Fibroblast of lung (primary cell): Measurements from ENCODE around the gene GAS2L1. TPM values are rescaled to one million over a fixed set of nuclear protein-coding genes. Genes with fewer than 3 reads are reported as not detected.

Experiments
- DNase-seq, 2 donors: peaks; one replicate each; pipeline versions ENCODE4 v3.0.0 to v3.0.0-alpha.2; 2010; ENCODE audit warnings: low read depth in 2 of 2
- H2AFZ ChIP-seq: 2 replicates; pipeline ENCODE4 v1.5.1; 2012; ENCODE audit warnings: low read length, control low read depth, inconsistent platforms
- H3K27ac ChIP-seq: 2 replicates; pipeline ENCODE4 v1.5.1; 2011; ENCODE audit warnings: low read length, control low read depth; ENCODE audit not compliant: insufficient read depth
- H3K27me3 ChIP-seq: 2 replicates; pipeline ENCODE4 v1.5.1; 2011; ENCODE audit warnings: mild to moderate bottlenecking, low read length; ENCODE audit not compliant: control insufficient read depth, insufficient read depth
- H3K36me3 ChIP-seq: 2 replicates; pipeline ENCODE4 v1.5.1; 2011; ENCODE audit warnings: low read length; ENCODE audit not compliant: control insufficient read depth, insufficient read depth
- H3K4me1 ChIP-seq: 2 replicates; pipeline ENCODE4 v1.5.1; 2011; ENCODE audit warnings: low read length; ENCODE audit not compliant: control insufficient read depth, insufficient read depth; ENCODE audit errors: extremely low read depth
- H3K4me2 ChIP-seq: 2 replicates; pipeline ENCODE4 v1.5.1; 2011; ENCODE audit warnings: low read length, control low read depth; ENCODE audit not compliant: insufficient read depth; ENCODE audit errors: extremely low read depth
- H3K4me3 ChIP-seq, 4 experiments: fragments of 200-600 bp in 1 of 4; sonication (generic) in 1 of 4; replicated peaks in 1 of 4; 2 replicates each; pipeline ENCODE4 v1.5.1; 2011 to 2016; ENCODE audit warnings: low read length in 4 of 4, low read depth in 3 of 4, mild to moderate bottlenecking in 3 of 4, control low read depth in 2 of 4, inconsistent platforms in 1 of 4, mixed read lengths in 1 of 4; ENCODE audit not compliant: insufficient read depth in 1 of 4; ENCODE audit errors: control extremely low read depth in 1 of 4
- H3K79me2 ChIP-seq: 2 replicates; pipeline ENCODE4 v1.5.1; 2012; ENCODE audit warnings: mild to moderate bottlenecking, low read length, inconsistent platforms; ENCODE audit not compliant: control insufficient read depth, insufficient read depth
- H3K9ac ChIP-seq: 2 replicates; pipeline ENCODE4 v1.5.1; 2011; ENCODE audit warnings: mild to moderate bottlenecking, low read length, control low read depth; ENCODE audit not compliant: insufficient read depth
- H3K9me3 ChIP-seq: 2 replicates; pipeline ENCODE4 v1.5.1; 2012; ENCODE audit warnings: low read depth, low read length; ENCODE audit not compliant: control insufficient read depth, insufficient read depth
- H4K20me1 ChIP-seq: 2 replicates; pipeline ENCODE4 v1.5.1; 2011; ENCODE audit warnings: low read length; ENCODE audit not compliant: control insufficient read depth, insufficient read depth; ENCODE audit errors: extremely low read depth
- EZH2 ChIP-seq: IDR thresholded peaks from 2 replicates; pipeline ENCODE4 v1.5.1; 2012; ENCODE audit warnings: low read length, control low read depth, mild to moderate bottlenecking; ENCODE audit errors: missing control alignments
- polyA plus RNA-seq, 2 donors: library from polyadenylated mRNA; depleted of rRNA in 1 of 2; stranded (reverse) in 1 of 2; unstranded in 1 of 2; fragments of >200 nt; gene quantifications; 2 replicates each; pipeline ENCODE4 v1.2.1, GENCODE V29; 2011 to 2012; ENCODE audit warnings: missing spikeins in 1 of 2
- total RNA-seq: library from RNA; depleted of rRNA; stranded (reverse); fragments of >200 nt; gene quantifications from 2 replicates; pipeline ENCODE4 v1.2.1, GENCODE V29; 2014
- TF ChIP-seq, protein P1 (sequence below), 2 donors: IDR thresholded peaks in 1 of 2; conservative IDR thresholded peaks in 1 of 2; 1 replicate in 1 of 2; 2 replicates in 1 of 2; pipeline ENCODE4 v1.5.1; 2011 to 2012; ENCODE audit warnings: low read length in 2 of 2, control low read depth in 1 of 2, inconsistent platforms in 1 of 2, low read depth in 1 of 2, mild to moderate bottlenecking in 1 of 2

Gene GAS2L1
- total and polyA plus RNA-seq, 2 donors (not counting 1 experiment from before 2014, with no cell fraction given) = 5.4 to 8.9 TPM

GRCh38 chr22:29359469-29359868, 53.0 kb downstream of the GAS2L1 start:
- H3K36me3 ChIP-seq = peaks cover 10% of the 10 kb centered on the region
- H2AFZ ChIP-seq = no peak overlapping the region
- no peaks in the 10 kb centered on the region for H3K9me3 ChIP-seq
- no peaks in the 10 kb centered on the region for H4K20me1 ChIP-seq
- peak; percentile 54 to 70 for DNase-seq
- H3K27me3 ChIP-seq = no peaks in the 10 kb centered on the region
- no peak overlapping the region for H3K9ac ChIP-seq
- H3K4me3 ChIP-seq = no peak overlapping the region
- H3K79me2 ChIP-seq = no peaks in the 10 kb centered on the region
- no peak overlapping the region for H3K27ac ChIP-seq
- H3K4me2 ChIP-seq = no peak overlapping the region
- H3K4me1 ChIP-seq = no peaks in the 10 kb centered on the region
- TF ChIP-seq, protein P1, sequence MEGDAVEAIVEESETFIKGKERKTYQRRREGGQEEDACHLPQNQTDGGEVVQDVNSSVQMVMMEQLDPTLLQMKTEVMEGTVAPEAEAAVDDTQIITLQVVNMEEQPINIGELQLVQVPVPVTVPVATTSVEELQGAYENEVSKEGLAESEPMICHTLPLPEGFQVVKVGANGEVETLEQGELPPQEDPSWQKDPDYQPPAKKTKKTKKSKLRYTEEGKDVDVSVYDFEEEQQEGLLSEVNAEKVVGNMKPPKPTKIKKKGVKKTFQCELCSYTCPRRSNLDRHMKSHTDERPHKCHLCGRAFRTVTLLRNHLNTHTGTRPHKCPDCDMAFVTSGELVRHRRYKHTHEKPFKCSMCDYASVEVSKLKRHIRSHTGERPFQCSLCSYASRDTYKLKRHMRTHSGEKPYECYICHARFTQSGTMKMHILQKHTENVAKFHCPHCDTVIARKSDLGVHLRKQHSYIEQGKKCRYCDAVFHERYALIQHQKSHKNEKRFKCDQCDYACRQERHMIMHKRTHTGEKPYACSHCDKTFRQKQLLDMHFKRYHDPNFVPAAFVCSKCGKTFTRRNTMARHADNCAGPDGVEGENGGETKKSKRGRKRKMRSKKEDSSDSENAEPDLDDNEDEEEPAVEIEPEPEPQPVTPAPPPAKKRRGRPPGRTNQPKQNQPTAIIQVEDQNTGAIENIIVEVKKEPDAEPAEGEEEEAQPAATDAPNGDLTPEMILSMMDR (conservative IDR thresholded peaks at IDR 0.05 in 1 of 2, IDR thresholded peaks at IDR 0.05 in 1 of 2; ENCODE audit: low read depth in 1 of 2, low read length in 2 of 2) = peak; percentile 59 to 86
- TF ChIP-seq EZH2 = no peak

Other genes with a start within 250 kb of the GAS2L1 start
- gene C22orf31, start 244.8 kb upstream of the GAS2L1 start, total RNA-seq = 0.17 TPM in 1 of 2 replicates, not detected in the other
- 0.14 TPM in 1 of 2 replicates, not detected in the other for gene C22orf31, start 244.8 kb upstream of the GAS2L1 start, polyA plus RNA-seq
- gene KREMEN1, start 233.6 kb upstream of the GAS2L1 start, total RNA-seq = 6.4 and 12.9 TPM in 2 replicates
- gene KREMEN1, start 233.6 kb upstream of the GAS2L1 start, polyA plus RNA-seq = 7.0 and 13.5 TPM in 2 replicates
- 0.50 and 2.8 TPM in 2 replicates for gene EMID1, start 100.8 kb upstream of the GAS2L1 start, total RNA-seq
- not detected in 2 replicates for gene EMID1, start 100.8 kb upstream of the GAS2L1 start, polyA plus RNA-seq
- 20.3 and 20.6 TPM in 2 replicates for gene RHBDD3, start 38.7 kb upstream of the GAS2L1 start, total RNA-seq
- gene RHBDD3, start 38.7 kb upstream of the GAS2L1 start, polyA plus RNA-seq = 6.7 and 7.2 TPM in 2 replicates
- gene EWSR1, start 38.4 kb upstream of the GAS2L1 start, total RNA-seq = 107 and 150 TPM in 2 replicates
- gene EWSR1, start 38.4 kb upstream of the GAS2L1 start, polyA plus RNA-seq = 172 and 224 TPM in 2 replicates
- not detected in 2 replicates for gene RASL10A, start 9.0 kb downstream of the GAS2L1 start, total RNA-seq
- gene RASL10A, start 9.0 kb downstream of the GAS2L1 start, polyA plus RNA-seq = not detected in 2 replicates
- gene AP1B1, start 81.9 kb downstream of the GAS2L1 start, total RNA-seq = 26.2 and 44.1 TPM in 2 replicates
- 45.6 and 76.0 TPM in 2 replicates for gene AP1B1, start 81.9 kb downstream of the GAS2L1 start, polyA plus RNA-seq
- not detected in 2 replicates for gene RFPL1, start 131.9 kb downstream of the GAS2L1 start, total RNA-seq
- not detected in 2 replicates for gene RFPL1, start 131.9 kb downstream of the GAS2L1 start, polyA plus RNA-seq
- gene NEFH, start 173.6 kb downstream of the GAS2L1 start, total RNA-seq = 0.17 and 0.26 TPM in 2 replicates
- 0.37 and 2.1 TPM in 2 replicates for gene NEFH, start 173.6 kb downstream of the GAS2L1 start, polyA plus RNA-seq
- 47.8 and 52.8 TPM in 2 replicates for gene THOC5, start 247.1 kb downstream of the GAS2L1 start, total RNA-seq
- 48.5 and 60.7 TPM in 2 replicates for gene THOC5, start 247.1 kb downstream of the GAS2L1 start, polyA plus RNA-seq